SU-DHL-6 (cell line): ENCODE results near the gene YIPF2.

Experiments
- H2AFZ ChIP-seq: fragments of 200-600 bp; sonication (generic); 2 replicates; pipeline ENCODE4 v1.6.1; 2014; ENCODE audit warnings: low read depth, mild to moderate bottlenecking, moderate library complexity, mixed read lengths, antibody characterized with exemption, low read length; ENCODE audit not compliant: severe bottlenecking
- H3F3A ChIP-seq: fragments of 200-600 bp; shearing (Covaris generic); 2 replicates; pipeline ENCODE4 v1.6.0; 2016; ENCODE audit warnings: antibody characterized with exemption, mild to moderate bottlenecking; ENCODE audit not compliant: insufficient read depth
- H3K27ac ChIP-seq: fragments of 200-600 bp; sonication (generic); 2 replicates; pipeline ENCODE4 v1.5.1; 2016; ENCODE audit warnings: low read depth, mild to moderate bottlenecking, low read length, moderate library complexity, mixed read lengths
- H3K27me3 ChIP-seq: fragments of 200-600 bp; sonication (generic), shearing (Covaris generic); 2 replicates; pipeline ENCODE4 v1.6.0; 2014; ENCODE audit warnings: mild to moderate bottlenecking, low read length
- H3K36me3 ChIP-seq: fragments of 200-600 bp; sonication (generic); 2 replicates; pipeline ENCODE4 v1.6.1; 2014; ENCODE audit warnings: mild to moderate bottlenecking, low read length, mixed read lengths
- H3K4me2 ChIP-seq: fragments of 300-600, 200-600 bp; shearing (Covaris generic), sonication (generic); 2 replicates; pipeline ENCODE4 v1.6.0; 2014; ENCODE audit warnings: low read length, low read depth, mild to moderate bottlenecking; ENCODE audit not compliant: poor library complexity, severe bottlenecking
- H3K4me3 ChIP-seq: fragments of 200-600 bp; sonication (generic); 2 replicates; pipeline ENCODE4 v1.5.1; 2014; ENCODE audit warnings: antibody characterized with exemption, low read length, mild to moderate bottlenecking, mixed read lengths; ENCODE audit not compliant: insufficient read depth, poor library complexity, severe bottlenecking
- H3K79me2 ChIP-seq: fragments of 200-600 bp; sonication (generic); 2 replicates; pipeline ENCODE4 v1.6.1; 2014; ENCODE audit warnings: mild to moderate bottlenecking, low read length, moderate library complexity; ENCODE audit not compliant: insufficient read depth
- H3K9ac ChIP-seq: fragments of 200-600 bp; sonication (generic); 2 replicates; pipeline ENCODE4 v1.7.0; 2014; ENCODE audit warnings: mild to moderate bottlenecking, low read length
- H3K9me2 ChIP-seq: fragments of 200-600 bp; sonication (generic); replicated peaks from 2 replicates; pipeline ENCODE4 v1.6.1; 2014; ENCODE audit warnings: low read length; ENCODE audit not compliant: insufficient read depth
- H3K9me3 ChIP-seq: fragments of 200-600 bp; sonication (generic); 2 replicates; pipeline ENCODE4 v1.6.1; 2014; ENCODE audit warnings: low read length, mixed read lengths; ENCODE audit not compliant: insufficient read depth
- H4K20me1 ChIP-seq: fragments of 200-600 bp; sonication (generic); 2 replicates; pipeline ENCODE4 v1.6.1; 2014; ENCODE audit warnings: low read depth, mild to moderate bottlenecking, antibody characterized with exemption, low read length, moderate library complexity, mixed read lengths
- CTCF ChIP-seq: fragments of 200-600 bp; sonication (generic); IDR thresholded peaks from one replicate; pipeline ENCODE4 v1.5.1; 2017; ENCODE audit warnings: antibody characterized with exemption, mild to moderate bottlenecking, low read length, moderate library complexity; ENCODE audit not compliant: insufficient read depth, poor library complexity, severe bottlenecking
- EZH2phosphoT487 ChIP-seq: fragments of 200-600 bp; sonication (generic), shearing (Covaris generic); conservative IDR thresholded peaks from 2 replicates; pipeline ENCODE4 v1.6.1; 2018; ENCODE audit warnings: mild to moderate bottlenecking, antibody characterized with exemption, low read length, moderate library complexity, mixed read lengths

Gene YIPF2

GRCh38 chr19:10898633-10899032, 29.8 kb downstream of the YIPF2 start:
- peaks cover 70% of the 10 kb centered on the region for H3K79me2 ChIP-seq
- H3K4me3 ChIP-seq: no peak overlapping the region
- no peaks in the 10 kb centered on the region for H3F3A ChIP-seq
- H3K27ac ChIP-seq: no peak overlapping the region
- H3K9me3 ChIP-seq: no peaks in the 10 kb centered on the region
- H3K27me3 ChIP-seq: no peaks in the 10 kb centered on the region
- no peaks in the 10 kb centered on the region for H4K20me1 ChIP-seq
- no peaks in the 10 kb centered on the region for H3K36me3 ChIP-seq
- H3K9me2 ChIP-seq: no peaks in the 10 kb centered on the region
- H3K9ac ChIP-seq: no peak overlapping the region
- H2AFZ ChIP-seq: no peak overlapping the region
- TF ChIP-seq CTCF (no peak), EZH2phosphoT487 (no peak)
- no peak overlapping the region for H3K4me2 ChIP-seq

GRCh38 chr19:10896851-10897526, 31.4 kb downstream of the YIPF2 start:
- no peaks in the 10 kb centered on the region for H3K9me3 ChIP-seq
- H3K79me2 ChIP-seq: peaks cover 66% of the 10 kb centered on the region
- no peaks in the 10 kb centered on the region for H3K9me2 ChIP-seq
- TF ChIP-seq EZH2phosphoT487: no peak
- no peak for TF ChIP-seq CTCF
- no peak overlapping the region for H3K4me3 ChIP-seq
- no peak overlapping the region for H3K27ac ChIP-seq
- no peaks in the 10 kb centered on the region for H3K27me3 ChIP-seq
- no peaks in the 10 kb centered on the region for H3F3A ChIP-seq
- H3K4me2 ChIP-seq: no peak overlapping the region
- H2AFZ ChIP-seq: no peak overlapping the region
- no peaks in the 10 kb centered on the region for H4K20me1 ChIP-seq
- no peaks in the 10 kb centered on the region for H3K36me3 ChIP-seq
- no peak overlapping the region for H3K9ac ChIP-seq

- no peaks in the 10 kb centered on the region; the same call in 1 of the 2 replicates for H4K20me1 ChIP-seq
- H2AFZ ChIP-seq: no peak overlapping the region
These were observed 32.5 kb downstream of the YIPF2 start for GRCh38 chr19:10895920-10896319.

More at GRCh38 chr19:10895920-10896319, 32.5 kb downstream of the YIPF2 start:
- peaks cover 66% of the 10 kb centered on the region for H3K79me2 ChIP-seq
- no peak overlapping the region for H3K27ac ChIP-seq
- H3K4me3 ChIP-seq: no peak overlapping the region
- no peaks in the 10 kb centered on the region for H3K9me2 ChIP-seq
- no peaks in the 10 kb centered on the region for H3F3A ChIP-seq
- no peaks in the 10 kb centered on the region for H3K27me3 ChIP-seq
- H3K36me3 ChIP-seq: no peaks in the 10 kb centered on the region
- no peak overlapping the region for H3K9ac ChIP-seq
- no peak for TF ChIP-seq EZH2phosphoT487
- TF ChIP-seq CTCF: no peak
- no peaks in the 10 kb centered on the region for H3K9me3 ChIP-seq
- no peak overlapping the region for H3K4me2 ChIP-seq
